K562 (cell line): Measurements from ENCODE around the gene OR11A1. TPM values are rescaled to one million over a fixed set of nuclear protein-coding genes. Genes with fewer than 3 reads are reported as not detected.

ENCODE experiments used
- ATAC-seq: fragments of 200-7000 bp; cut with Tn5 transposase; 3 replicates; pipeline ENCODE4 v1.9.1; 2020; ENCODE audit warnings: moderate library complexity
- BruUV-seq: library from RNA; stranded (reverse); fragments of 400-500 nt; replicated peaks from 2 replicates; lab custom pipeline; 2021; lab: Mats Ljungman, UMichigan
- CTCF ChIA-PET: fragments of 300-600 bp; formaldehyde crosslinking; extraction: SDS; loops from one replicate; lab custom pipeline; 2021; ENCODE audit warnings: low intra/inter-chr PET ratio; lab: Yijun Ruan, JAX
- POLR2A ChIA-PET: fragments of 300-600, 350-650 bp; sonication (Branson Sonifier 250); formaldehyde crosslinking; extraction: SDS; loops from one replicate; lab custom pipeline; 2021; ENCODE audit warnings: antibody characterized with exemption, inconsistent platforms; lab: Yijun Ruan, JAX
- DNase-seq, 4 experiments: peaks; one replicate each; pipeline versions ENCODE4 v3.0.0 to v3.0.0-alpha.2; 2011 to 2018; ENCODE audit warnings: low spot score in 3 of 4, mixed read lengths in 3 of 4; ENCODE audit errors: extremely low read depth in 1 of 4
- FAIRE-seq: peaks from 2 replicates; lab custom pipeline; 2011; peaks lifted over from hg19 to GRCh38; lab: Jason Lieb, UNC
- H2AFZ ChIP-seq: 2 replicates; pipeline ENCODE4 v1.6.0; 2011; ENCODE audit warnings: low read depth, low read length, control low read depth, inconsistent platforms
- H3K27ac ChIP-seq: fragments of 200-600 bp; 3 replicates; pipeline ENCODE4 v1.8.0; 2011; ENCODE audit warnings: low read depth, mild to moderate bottlenecking, control low read depth, inconsistent platforms, low read length, moderate library complexity, mixed read lengths; ENCODE audit errors: extremely low read depth
- H3K27me3 ChIP-seq, 2 experiments: fragments of 300-600 bp in 1 of 2; 2 replicates in 1 of 2; 3 replicates in 1 of 2; pipeline versions ENCODE4 v1.6.0 to v1.8.0; 2011; ENCODE audit warnings: inconsistent platforms in 2 of 2, low read length in 2 of 2, mild to moderate bottlenecking in 1 of 2, mixed read lengths in 1 of 2, moderate library complexity in 1 of 2; ENCODE audit not compliant: control insufficient read depth in 2 of 2, insufficient read depth in 2 of 2
- H3K36me3 ChIP-seq: fragments of 300-600 bp; 3 replicates; pipeline ENCODE4 v1.8.0; 2011; ENCODE audit warnings: mild to moderate bottlenecking, low read length, inconsistent platforms; ENCODE audit not compliant: control insufficient read depth, insufficient read depth
- H3K4me1 ChIP-seq, 2 experiments: fragments of 200-600 bp in 1 of 2; replicated peaks in 1 of 2; 2 replicates in 1 of 2; 3 replicates in 1 of 2; pipeline versions ENCODE4 v1.5.1 to v1.8.0; 2011; ENCODE audit warnings: inconsistent platforms in 2 of 2, low read length in 2 of 2, mild to moderate bottlenecking in 1 of 2, mixed read lengths in 1 of 2, moderate library complexity in 1 of 2; ENCODE audit not compliant: control insufficient read depth in 2 of 2, insufficient read depth in 2 of 2
- H3K4me2 ChIP-seq: 2 replicates; pipeline ENCODE4 v1.6.1; 2011; ENCODE audit warnings: low read length, control low read depth, inconsistent platforms, mixed read lengths; ENCODE audit not compliant: insufficient read depth
- H3K4me3 ChIP-seq: fragments of 200-600 bp; sonication (generic), shearing (Covaris generic); 2 replicates; pipeline ENCODE4 v1.5.1; 2016; ENCODE audit warnings: control low read depth, inconsistent platforms
- H3K79me2 ChIP-seq: fragments of 200-600 bp; 3 replicates; pipeline ENCODE4 v1.8.0; 2011; ENCODE audit warnings: low read length, inconsistent platforms; ENCODE audit not compliant: control insufficient read depth, insufficient read depth
- H3K9ac ChIP-seq, 2 experiments: 2 replicates each; pipeline versions ENCODE4 v1.6.0 to v1.6.1; 2011; ENCODE audit warnings: low read depth in 2 of 2, low read length in 2 of 2, control low read depth in 1 of 2, inconsistent platforms in 1 of 2, mild to moderate bottlenecking in 1 of 2, mixed read lengths in 1 of 2; ENCODE audit not compliant: insufficient read depth in 1 of 2
- H3K9me1 ChIP-seq: one replicate; pipeline ENCODE4 v1.6.0; 2011; ENCODE audit warnings: inconsistent platforms, mild to moderate bottlenecking, low read length, moderate library complexity; ENCODE audit not compliant: control insufficient read depth, insufficient read depth
- H3K9me3 ChIP-seq: replicated peaks from 2 replicates; pipeline ENCODE4 v1.5.1; 2011; ENCODE audit warnings: low read depth, low read length, inconsistent platforms; ENCODE audit not compliant: control insufficient read depth, insufficient read depth
- H4K20me1 ChIP-seq: replicated peaks from 2 replicates; pipeline ENCODE4 v1.6.1; 2011; ENCODE audit warnings: low read length, inconsistent platforms, mixed read lengths; ENCODE audit not compliant: control insufficient read depth, insufficient read depth
- CEBPG ChIP-seq, 3 experiments: fragments of 200-800 bp in 1 of 3; sonication (Bioruptor generic) in 1 of 3; sonication (generic) in 1 of 3; formaldehyde crosslinking in 1 of 3; IDR thresholded peaks in 2 of 3; conservative IDR thresholded peaks in 1 of 3; 2 replicates each; pipeline versions ENCODE4 v1.6.1 to v1.8.0; 2016 to 2022; ENCODE audit warnings: missing compliant biosample characterization in 2 of 3, missing genetic modification characterization in 2 of 3, mild to moderate bottlenecking in 1 of 3, missing genetic modification reagents in 1 of 3
- L3MBTL2 ChIP-seq: fragments of 450-650 bp; IDR thresholded peaks from 2 replicates; pipeline ENCODE4 v1.6.1; 2016; ENCODE audit warnings: mild to moderate bottlenecking, moderate library complexity
- WGBS: fragments of 100-300 bp; shearing (Covaris generic); methylation state at CpG from one replicate; pipeline ENCODE4 v1.1.6; 2016; ENCODE audit warnings: low coverage, mixed read lengths; ENCODE audit not compliant: insufficient coverage; ENCODE audit errors: missing lambda C conversion rate; 5-methylcytosine and 5-hydroxymethylcytosine counted together
- in situ Hi-C: fragments of 300-500 bp; cut with MboI; formaldehyde crosslinking; loops from 4 replicates; pipeline ENCODE4 v1.15.0; 2018; ENCODE audit warnings: inconsistent platforms, mixed read lengths
- intact Hi-C: fragments of 100-400 bp; cut with micrococcal nuclease; formaldehyde crosslinking; loops from 2 replicates; pipeline ENCODE4 v1.14.2; 2022
- polyA plus RNA-seq, 8 experiments: library from polyadenylated mRNA; depleted of rRNA in 4 of 8; stranded (reverse) in 5 of 8; unstranded in 3 of 8; fragments of >200 nt; fragmentation: Nextera tagmentation in 2 of 8; fragmentation: Illumina TruSeq in 1 of 8; extraction: Ambion mirVana in 2 of 8; extraction: Trizol in 1 of 8; gene quantifications; 2 replicates each; pipeline versions ENCODE4 v1.2.1 to v1.2.3, GENCODE V29; 2011 to 2014; ENCODE audit warnings: inconsistent platforms in 1 of 8, missing spikeins in 1 of 8
- total RNA-seq, 7 experiments: library from RNA; depleted of rRNA in 6 of 7; stranded (reverse); fragments of >200 nt in 6 of 7; fragmentation: Illumina TruSeq in 2 of 7; extraction: Trizol in 2 of 7; gene quantifications; 2 replicates each; pipeline versions ENCODE4 v1.2.1 to v1.2.3, GENCODE V29; 2011 to 2021; ENCODE audit warnings: low replicate concordance in 1 of 7
- TF ChIP-seq, protein P1 (sequence below), 2 experiments: fragments of 450-650 bp in 1 of 2; sonication (generic) in 1 of 2; formaldehyde crosslinking in 1 of 2; IDR thresholded peaks in 1 of 2; conservative IDR thresholded peaks in 1 of 2; 2 replicates each; pipeline versions ENCODE4 v1.6.1 to v1.8.1; 2016 to 2023; ENCODE audit warnings: mild to moderate bottlenecking in 2 of 2, moderate library complexity in 2 of 2, inconsistent platforms in 1 of 2, missing genetic modification reagents in 1 of 2

OR11A1 gene
- total and polyA plus RNA-seq, 9 of the 15 experiments (the other 6 are each of a cell fraction or from before 2014, with no cell fraction given) = not detected

DNA sequence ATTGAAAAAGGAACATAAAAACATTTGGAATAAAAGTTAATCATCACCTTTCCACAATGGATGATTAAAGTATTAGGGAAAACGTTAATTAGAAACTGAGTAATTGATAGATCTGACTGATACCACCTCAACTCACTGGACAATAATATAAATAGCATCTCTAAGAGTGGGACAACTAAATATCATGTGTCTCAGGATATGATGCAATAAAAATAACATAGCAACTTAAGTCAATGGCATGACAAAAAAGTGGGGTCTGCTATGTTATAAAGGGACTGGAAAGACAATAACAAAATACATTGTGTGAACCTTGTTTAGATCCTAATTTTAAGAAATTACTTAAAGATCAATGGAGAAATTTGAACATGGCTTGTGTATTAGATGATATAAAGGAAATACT, 31.8 kb downstream of the OR11A1 start:
- Histone ChIP-seq H3K9me3 (no peaks in the 10 kb centered on the region), H2AFZ (no peak overlapping the region), H3K9me1 (no peaks in the 10 kb centered on the region), H3K27ac (no peak overlapping the region), H3K4me3 (no peak overlapping the region), H3K27me3 (peaks cover 0 to 12% of the 10 kb centered on the region in 2 experiments; a peak in 3 of 5 replicates), H3K79me2 (no peaks in the 10 kb centered on the region)
- no peak for DNase-seq
- intact Hi-C loops (no loop called here), in situ Hi-C loops (no loop called here)
- CTCF ChIA-PET = interaction anchor here (1.6 kb wide), 1 partner anchor 165 kb away, joined by 4 read pairs; no protein-coding TSS in a partner anchor
- ATAC-seq = no peak
- BruUV-seq = no TSS peak
- TF ChIP-seq, protein P1, sequence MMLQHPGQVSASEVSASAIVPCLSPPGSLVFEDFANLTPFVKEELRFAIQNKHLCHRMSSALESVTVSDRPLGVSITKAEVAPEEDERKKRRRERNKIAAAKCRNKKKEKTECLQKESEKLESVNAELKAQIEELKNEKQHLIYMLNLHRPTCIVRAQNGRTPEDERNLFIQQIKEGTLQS (IDR thresholded peaks at IDR 0.05) = peak; percentile 48; the same call in 1 of the 2 replicates
- TF ChIP-seq, protein P1 (CRISPR knock-in tag; conservative IDR thresholded peaks at IDR 0.05) = no peak
- TF ChIP-seq L3MBTL2 = no peak
- TF ChIP-seq CEBPG (CRISPR knock-in tag; IDR thresholded peaks at IDR 0.05) = no peak
- peak; percentile 43 to 82 for TF ChIP-seq CEBPG (tag; conservative IDR thresholded peaks at IDR 0.05 in 1 of 2, IDR thresholded peaks at IDR 0.05 in 1 of 2)
- TF ChIP-seq, all 486 proteins: peak for 2
- no peak for FAIRE-seq
- Histone ChIP-seq H3K36me3 (no peaks in the 10 kb centered on the region), H3K9ac (no peak overlapping the region), H3K4me2 (no peak overlapping the region), H3K4me1 (no peaks in the 10 kb centered on the region), H4K20me1 (no peaks in the 10 kb centered on the region)
- whole genome bisulfite sequencing = 0% methylated on average over 1 of the region's 1 CpG
- POLR2A ChIA-PET = interaction anchor here (1.4 kb wide), 1 partner anchor 10 kb away, joined by 4 read pairs; no protein-coding TSS in a partner anchor
